ENCODE data around the gene GCDH. TPM values are rescaled to one million over a fixed set of nuclear protein-coding genes. Genes with fewer than 3 reads are reported as not detected.
"Not testable (repeated sequence)": the region's sequence is repeated elsewhere in the genome, so short reads cannot be mapped to it uniquely, and the experiment has no call there.

Gene GCDH
- 59.3 and 60.6 TPM in 2 replicates for total RNA-seq
- long read RNA-seq, transcript GCDH-201 (12 exons, 1,956 nt): major isoform, 175 of 246 reads
- long read RNA-seq, transcript GCDH-216 (11 exons, 1,867 nt): minor isoform, 18 of 246 reads
- long read RNA-seq, partial matches to known transcripts: 11 of 246 reads
- long read RNA-seq, other reads (novel, unspliced or antisense): 38 of 246 reads

DNA sequence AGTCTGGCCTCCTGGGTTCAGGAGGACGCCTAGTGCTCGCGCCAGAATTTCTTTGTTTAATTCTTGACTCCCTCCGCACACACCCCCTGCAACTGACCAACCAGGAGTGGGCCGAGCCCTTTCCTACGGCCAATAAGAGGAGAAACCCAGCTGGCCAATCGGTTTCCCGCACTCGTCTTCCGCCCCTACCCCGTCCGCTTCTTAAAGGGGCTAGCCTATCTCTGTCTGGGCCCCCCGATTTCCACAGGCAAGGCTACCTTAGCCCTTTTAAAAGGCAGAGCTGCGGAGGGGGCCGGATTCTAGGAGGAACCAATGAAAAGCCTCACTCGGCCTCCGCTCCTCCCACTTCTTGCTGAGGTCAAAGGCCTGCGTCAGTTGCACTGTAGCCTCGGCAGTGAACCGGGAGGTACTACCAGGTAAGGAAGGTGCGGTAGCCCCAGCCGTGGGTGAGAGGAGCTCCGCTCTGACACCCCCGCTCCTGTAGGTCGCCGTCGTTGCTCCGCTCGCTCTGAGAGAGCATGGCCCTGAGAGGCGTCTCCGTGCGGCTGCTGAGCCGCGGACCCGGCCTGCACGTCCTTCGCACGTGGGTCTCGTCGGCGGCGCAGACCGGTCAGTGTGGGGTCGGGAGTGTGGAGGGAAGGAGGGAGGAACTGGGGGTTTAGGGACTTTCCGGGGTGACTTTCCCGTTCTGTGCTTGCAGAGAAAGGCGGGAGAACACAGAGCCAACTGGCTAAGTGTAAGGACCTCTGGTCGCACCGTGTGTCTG lies at the start of gene GCDH:
Gene GCDH, plus strand, starts transcription at position 374 of the 766 bp plus-strand sequence. Its CDS starts 145 bp downstream, at position 519.
- TF ChIP-seq, protein P1, sequence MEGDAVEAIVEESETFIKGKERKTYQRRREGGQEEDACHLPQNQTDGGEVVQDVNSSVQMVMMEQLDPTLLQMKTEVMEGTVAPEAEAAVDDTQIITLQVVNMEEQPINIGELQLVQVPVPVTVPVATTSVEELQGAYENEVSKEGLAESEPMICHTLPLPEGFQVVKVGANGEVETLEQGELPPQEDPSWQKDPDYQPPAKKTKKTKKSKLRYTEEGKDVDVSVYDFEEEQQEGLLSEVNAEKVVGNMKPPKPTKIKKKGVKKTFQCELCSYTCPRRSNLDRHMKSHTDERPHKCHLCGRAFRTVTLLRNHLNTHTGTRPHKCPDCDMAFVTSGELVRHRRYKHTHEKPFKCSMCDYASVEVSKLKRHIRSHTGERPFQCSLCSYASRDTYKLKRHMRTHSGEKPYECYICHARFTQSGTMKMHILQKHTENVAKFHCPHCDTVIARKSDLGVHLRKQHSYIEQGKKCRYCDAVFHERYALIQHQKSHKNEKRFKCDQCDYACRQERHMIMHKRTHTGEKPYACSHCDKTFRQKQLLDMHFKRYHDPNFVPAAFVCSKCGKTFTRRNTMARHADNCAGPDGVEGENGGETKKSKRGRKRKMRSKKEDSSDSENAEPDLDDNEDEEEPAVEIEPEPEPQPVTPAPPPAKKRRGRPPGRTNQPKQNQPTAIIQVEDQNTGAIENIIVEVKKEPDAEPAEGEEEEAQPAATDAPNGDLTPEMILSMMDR (IDR thresholded peaks at IDR 0.05; ENCODE audit: unreplicated experiment): no peak
- peaks cover 8% of the 10 kb centered on the region for H3K27me3 Mint-ChIP-seq

GRCh38 chr19:12842511-12842910 lies 48.4 kb upstream of the GCDH start:
- Mint-ChIP-seq H3K27me3 (peaks cover 55% of the 10 kb centered on the region), H3K9me3 (ENCODE audit: low read depth) (no peaks in the 10 kb centered on the region), H3K4me3 (ENCODE audit: low read depth) (no peak overlapping the region), H3K4me1 (ENCODE audit: low read depth) (peaks cover 8% of the 10 kb centered on the region), H3K27ac (no peak overlapping the region), H3K36me3 (ENCODE audit: insufficient read depth) (no peaks in the 10 kb centered on the region)
- TF ChIP-seq, protein P1 (IDR thresholded peaks at IDR 0.05; ENCODE audit: unreplicated experiment): no peak
- DNase-seq (ENCODE audit: low spot score, unreplicated experiment): no peak

More for the DNA sequence above, at the start of gene GCDH:
- peaks cover 9% of the 10 kb centered on the region for H3K36me3 Mint-ChIP-seq (ENCODE audit: insufficient read depth)
- H3K27ac Mint-ChIP-seq: peak within 1 kb of the TSS; percentile 99
- H3K9me3 Mint-ChIP-seq (ENCODE audit: low read depth): no peaks in the 10 kb centered on the region
- peaks cover 15% of the 10 kb centered on the region for H3K4me1 Mint-ChIP-seq (ENCODE audit: low read depth)
- DNase-seq (ENCODE audit: low spot score, unreplicated experiment): peak; percentile 91
- H3K4me3 Mint-ChIP-seq (ENCODE audit: low read depth): peak within 1 kb of the TSS; percentile 99

- Mint-ChIP-seq H3K27ac (no peak overlapping the region), H3K36me3 (ENCODE audit: insufficient read depth) (no peaks in the 10 kb centered on the region), H3K4me3 (ENCODE audit: low read depth) (no peak overlapping the region), H3K9me3 (ENCODE audit: low read depth) (no peaks in the 10 kb centered on the region), H3K4me1 (ENCODE audit: low read depth) (peaks cover 8% of the 10 kb centered on the region), H3K27me3 (peaks cover 56% of the 10 kb centered on the region)
- no peak for DNase-seq (ENCODE audit: low spot score, unreplicated experiment)
- TF ChIP-seq, protein P1 (IDR thresholded peaks at IDR 0.05; ENCODE audit: unreplicated experiment): no peak
These were observed 47.6 kb upstream of the GCDH start for GRCh38 chr19:12843328-12843727.

- Mint-ChIP-seq H3K4me3 (ENCODE audit: low read depth) (no peak overlapping the region), H3K9me3 (ENCODE audit: low read depth) (no peaks in the 10 kb centered on the region), H3K27ac (no peak overlapping the region), H3K4me1 (ENCODE audit: low read depth) (peaks cover 8% of the 10 kb centered on the region), H3K36me3 (ENCODE audit: insufficient read depth) (no peaks in the 10 kb centered on the region), H3K27me3 (peaks cover 55% of the 10 kb centered on the region)
- DNase-seq (ENCODE audit: low spot score, unreplicated experiment): no peak
- TF ChIP-seq, protein P1 (IDR thresholded peaks at IDR 0.05; ENCODE audit: unreplicated experiment): no peak
These were observed 46.8 kb upstream of the GCDH start for GRCh38 chr19:12843999-12844732.

- not testable (repeated sequence) for H3K36me3 Mint-ChIP-seq (ENCODE audit: insufficient read depth); H3K27ac Mint-ChIP-seq; H3K4me3 Mint-ChIP-seq (ENCODE audit: low read depth); DNase-seq (ENCODE audit: low spot score, unreplicated experiment); H3K4me1 Mint-ChIP-seq (ENCODE audit: low read depth); H3K9me3 Mint-ChIP-seq (ENCODE audit: low read depth)
- H3K27me3 Mint-ChIP-seq: peaks cover 33% of the 10 kb centered on the region
These were observed 44.3 kb upstream of the GCDH start for GRCh38 chr19:12846613-12847012.
